ENCODE results near the gene CST9. TPM values are rescaled to one million over a fixed set of nuclear protein-coding genes. Genes with fewer than 3 reads are reported as not detected.

CST9 gene, protein sequence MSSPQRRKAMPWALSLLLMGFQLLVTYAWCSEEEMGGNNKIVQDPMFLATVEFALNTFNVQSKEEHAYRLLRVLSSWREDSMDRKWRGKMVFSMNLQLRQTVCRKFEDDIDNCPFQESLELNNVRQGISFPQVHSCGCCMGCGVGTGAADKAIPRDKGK
- not detected for polyA plus RNA-seq (ENCODE audit: insufficient read length in 4 of 4)

DNA sequence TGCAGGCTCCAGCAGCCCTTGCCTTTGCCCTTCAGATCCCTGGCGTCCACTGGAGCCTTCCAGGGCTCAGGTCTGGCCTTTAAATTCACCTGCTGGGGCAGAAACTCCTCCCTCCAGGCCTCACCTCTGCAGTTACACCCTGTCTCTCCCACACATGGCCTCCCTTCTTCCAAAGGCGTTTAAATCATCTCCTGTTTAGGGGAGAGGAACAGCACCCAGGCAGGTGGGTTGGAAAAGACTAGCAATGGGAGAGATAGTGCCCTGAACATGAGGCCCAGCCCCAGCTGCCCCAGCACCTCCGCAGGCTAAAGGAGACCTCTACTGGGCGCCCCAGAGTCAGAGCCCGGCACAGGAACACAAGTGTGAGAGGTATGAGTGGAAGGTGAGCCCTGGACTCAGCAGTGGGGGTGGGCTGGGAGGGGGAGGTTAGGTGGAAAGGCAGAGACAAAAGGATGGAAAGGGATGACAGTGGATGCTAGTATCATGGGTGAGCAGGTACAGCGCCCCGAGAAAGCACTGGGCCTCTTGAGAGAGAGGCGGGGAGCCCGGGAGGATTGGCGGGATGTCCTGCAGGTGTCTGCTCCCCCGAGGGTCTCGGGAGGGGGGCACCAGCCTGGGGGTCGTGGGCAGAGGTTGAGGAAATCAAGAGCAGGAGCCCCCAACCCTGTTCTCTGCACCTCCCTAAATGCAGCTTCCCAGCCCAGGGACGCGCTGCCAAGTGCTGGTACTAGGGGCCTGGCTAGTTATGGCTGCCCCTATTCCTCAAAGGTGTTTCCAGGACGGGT lies at the start of gene CST9:
Gene CST9 (minus strand): TSS at position 51 of the 785 bp plus-strand sequence. CDS start 53 bp downstream, outside the sequence.
- no peak for DNase-seq (ENCODE audit: low read depth in 4 of 4, low spot score in 3 of 4)

- no peak for DNase-seq (ENCODE audit: low read depth in 4 of 4, low spot score in 3 of 4)
These were observed 49.0 kb upstream of the CST9 start for GRCh38 chr20:23654717-23655116.

GRCh38 chr20:23654000-23654399 lies 48.3 kb upstream of the CST9 start:
- no peak for DNase-seq (ENCODE audit: low read depth in 4 of 4, low spot score in 3 of 4)

DNA sequence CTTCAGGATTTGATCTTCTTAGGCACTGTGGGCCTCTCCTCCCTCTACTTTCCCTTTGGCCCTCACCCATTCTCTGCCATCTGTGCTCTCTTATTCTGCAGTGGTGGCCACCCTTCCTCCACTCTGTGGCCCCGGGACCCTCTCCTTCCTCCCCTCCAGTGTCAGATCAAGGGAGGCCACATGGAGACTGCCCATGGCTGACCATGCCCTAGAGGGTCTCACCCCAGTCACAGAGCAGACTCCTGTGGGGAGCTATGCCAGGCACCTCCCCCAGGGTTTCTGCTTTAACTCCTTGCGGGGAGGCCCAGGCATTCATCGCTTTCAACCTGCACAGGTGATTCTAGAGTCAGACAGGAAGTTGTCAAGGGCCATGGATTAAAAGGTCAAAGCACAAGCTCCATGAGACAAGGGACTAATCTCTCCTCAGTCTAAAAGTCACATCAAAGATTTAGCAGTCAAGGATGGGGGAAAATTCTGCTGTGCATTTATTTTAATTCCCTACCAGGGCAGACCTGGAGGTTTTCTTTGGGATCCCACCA lies 47.8 kb upstream of the CST9 start:
- no peak for DNase-seq (ENCODE audit: low read depth in 4 of 4, low spot score in 3 of 4)

DNA sequence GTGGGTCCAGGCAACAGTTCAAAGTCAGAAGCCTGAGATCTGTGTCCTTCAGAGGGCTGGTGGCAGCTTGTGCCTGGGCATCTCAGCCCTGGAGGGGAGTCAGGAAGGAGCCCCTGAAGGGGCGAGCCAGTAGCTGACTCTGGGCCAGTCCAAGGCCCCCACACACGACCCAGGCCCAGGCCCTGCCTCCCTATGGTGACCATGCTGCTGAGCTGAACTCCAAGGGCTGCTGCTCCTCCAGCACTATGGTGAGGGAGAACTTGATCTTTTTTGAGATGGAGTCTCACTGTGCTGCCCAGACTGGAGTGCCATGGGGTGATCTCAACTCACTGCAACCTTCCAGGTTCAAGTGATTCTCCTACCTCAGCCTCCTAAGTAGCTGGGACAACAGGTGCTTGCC lies 47.2 kb upstream of the CST9 start:
- no peak for DNase-seq (ENCODE audit: low read depth in 4 of 4, low spot score in 3 of 4)

DNA sequence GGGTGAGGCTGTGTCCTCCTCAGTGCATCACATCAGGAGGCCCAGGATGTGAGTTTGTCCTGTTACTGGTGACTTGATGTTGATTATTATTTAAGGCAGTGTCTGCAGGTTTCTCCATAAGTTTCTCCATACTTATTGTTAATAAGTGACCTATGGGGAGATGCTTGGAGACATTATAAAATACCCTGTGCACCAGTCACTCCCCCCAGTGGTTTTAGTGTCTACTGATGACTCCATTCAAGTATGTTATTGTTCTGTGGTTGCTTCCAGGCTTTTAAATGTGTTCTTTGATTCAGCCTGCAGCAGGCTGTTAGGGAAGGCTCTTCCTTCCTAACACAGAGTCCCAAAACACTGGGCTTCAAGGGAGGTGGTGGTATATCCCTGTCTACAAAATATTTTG lies 46.7 kb upstream of the CST9 start:
- no peak for DNase-seq (ENCODE audit: low read depth in 4 of 4, low spot score in 3 of 4)

GRCh38 chr20:23651117-23651516 lies 45.4 kb upstream of the CST9 start:
- DNase-seq (ENCODE audit: low read depth in 4 of 4, low spot score in 3 of 4) = no peak

DNA sequence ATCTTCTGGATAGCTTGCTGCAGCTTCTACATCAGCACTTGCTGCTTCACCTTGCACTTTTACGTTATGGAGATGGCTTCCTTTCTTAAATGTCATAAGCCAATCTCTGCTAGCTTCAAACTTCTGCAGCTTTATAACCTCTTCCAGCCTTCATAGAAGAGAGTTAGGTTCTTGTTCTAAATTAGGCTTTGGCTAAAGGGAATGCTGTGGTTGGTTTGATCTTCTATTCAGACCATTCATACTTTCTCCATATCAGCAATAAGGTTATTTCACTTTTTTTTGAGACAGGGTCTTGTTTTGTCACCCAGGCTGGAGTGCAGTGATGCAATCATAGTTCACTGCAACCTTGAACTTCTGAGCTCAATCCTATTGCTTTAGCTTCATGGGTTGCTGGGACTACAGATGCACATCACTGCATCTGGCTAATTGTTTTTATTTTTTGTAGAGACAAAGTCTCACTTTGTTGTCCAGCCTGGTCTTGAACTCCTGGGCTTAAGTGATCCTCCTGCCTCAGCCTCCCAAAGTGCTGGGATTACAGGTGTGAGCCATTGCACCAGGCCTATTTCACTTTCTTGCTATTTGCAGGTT lies 44.2 kb upstream of the CST9 start:
- DNase-seq (ENCODE audit: low read depth in 4 of 4, low spot score in 3 of 4) = no peak

- DNase-seq (ENCODE audit: low read depth in 4 of 4, low spot score in 3 of 4) = no peak
These were observed 43.5 kb upstream of the CST9 start for GRCh38 chr20:23649242-23649641.

GRCh38 chr20:23647346-23647745 lies 41.6 kb upstream of the CST9 start:
- DNase-seq (ENCODE audit: low read depth in 4 of 4, low spot score in 3 of 4) = no peak

DNA sequence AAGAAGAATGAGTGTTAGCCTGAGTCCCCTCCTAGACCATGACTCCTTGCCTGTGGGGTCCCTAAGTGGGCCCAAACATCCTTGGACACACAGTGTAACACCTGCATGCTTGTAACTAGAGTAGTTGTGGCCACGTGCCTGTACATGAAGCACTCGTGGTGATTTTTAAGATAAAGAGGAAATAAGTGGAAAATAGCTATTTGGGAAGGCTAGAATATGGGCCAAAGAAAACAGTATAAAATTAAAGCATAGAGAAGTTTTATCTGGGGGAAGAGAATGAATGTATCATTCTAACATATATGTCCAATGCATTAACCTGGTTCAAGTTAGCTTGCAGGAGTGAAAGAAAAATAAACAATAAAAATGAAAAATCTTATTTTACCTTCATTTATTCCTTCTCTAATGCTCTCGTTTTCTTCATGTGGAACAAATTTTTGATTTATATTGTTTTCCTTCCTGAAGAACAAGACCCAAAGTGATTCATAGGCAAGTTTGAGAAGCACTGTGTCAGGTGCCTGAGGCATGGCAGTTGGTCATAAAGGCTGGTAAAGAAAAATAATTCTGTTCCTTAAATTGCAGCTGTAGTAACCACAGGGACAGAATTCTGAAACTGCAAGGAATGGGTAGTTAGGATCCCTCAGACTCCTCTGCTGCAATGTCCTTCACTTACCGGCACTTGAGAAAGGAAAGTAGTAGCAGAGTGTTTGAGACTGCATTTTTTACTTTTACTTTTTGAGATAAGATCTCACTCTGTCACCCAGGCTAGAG lies 40.6 kb upstream of the CST9 start:
- no peak for DNase-seq (ENCODE audit: low read depth in 4 of 4, low spot score in 3 of 4)

DNA sequence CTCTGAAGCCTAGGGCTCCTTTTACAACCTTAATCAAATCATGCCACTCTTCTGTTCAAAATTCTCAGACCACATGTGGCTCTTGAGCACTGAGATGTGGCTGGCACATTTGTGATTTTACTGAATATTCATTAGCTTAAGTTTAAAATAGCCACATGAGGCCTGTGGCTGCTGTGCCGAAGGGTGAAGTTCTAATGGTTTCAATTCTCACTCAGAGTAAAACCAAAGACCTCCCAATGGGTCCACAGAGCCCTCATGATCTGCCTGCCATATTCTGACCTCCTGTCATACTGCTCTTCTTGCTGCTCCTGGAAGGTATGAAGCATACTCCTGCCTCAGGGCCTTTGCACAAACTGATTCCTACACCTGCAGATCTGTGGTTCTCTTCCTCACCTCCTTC lies 39.9 kb upstream of the CST9 start:
- DNase-seq (ENCODE audit: low read depth in 4 of 4, low spot score in 3 of 4) = no peak

DNA sequence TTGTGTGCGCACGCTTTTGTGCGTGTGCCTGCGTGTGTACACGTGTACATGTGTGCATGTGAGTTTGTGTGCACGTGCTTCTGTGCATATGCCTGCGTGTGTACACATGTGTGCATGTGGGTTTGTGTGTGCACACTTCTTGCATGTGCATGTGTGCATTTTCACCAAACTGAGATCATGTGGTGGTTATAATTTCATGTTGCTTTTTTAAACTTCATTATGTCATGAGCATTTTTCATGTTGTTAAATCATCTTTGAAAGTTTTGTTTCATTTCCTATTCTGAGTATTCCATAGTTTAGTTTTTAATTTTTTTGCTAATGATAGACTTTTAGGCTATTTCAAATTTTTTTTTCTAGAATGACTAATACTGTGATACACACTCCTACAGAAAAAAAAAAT lies 38.4 kb upstream of the CST9 start:
- no peak for DNase-seq (ENCODE audit: low read depth in 4 of 4, low spot score in 3 of 4)

DNA sequence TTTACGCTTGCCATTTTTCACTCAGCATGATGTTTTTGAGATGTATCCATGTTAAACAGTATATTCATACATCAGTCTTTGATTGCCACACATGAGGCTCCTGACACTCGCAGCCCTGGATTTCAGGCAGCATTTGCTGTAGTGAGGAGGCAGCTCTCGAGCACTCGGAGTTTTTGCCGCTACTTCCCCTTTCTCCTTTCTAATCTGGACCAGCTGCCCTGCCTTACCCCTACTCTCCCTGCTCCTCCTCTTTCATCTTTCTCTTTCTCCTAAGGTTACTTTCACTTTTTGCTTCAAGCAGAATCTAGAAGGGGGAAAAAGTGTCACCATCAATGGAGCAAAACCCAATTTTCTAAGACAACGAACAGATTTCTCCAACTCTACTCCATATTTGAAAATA lies 37.9 kb upstream of the CST9 start:
- DNase-seq (ENCODE audit: low read depth in 4 of 4, low spot score in 3 of 4) = no peak

- DNase-seq (ENCODE audit: low read depth in 4 of 4, low spot score in 3 of 4) = no peak
These were observed 36.4 kb upstream of the CST9 start for GRCh38 chr20:23641936-23642751.

- no peak for DNase-seq (ENCODE audit: low read depth in 4 of 4, low spot score in 3 of 4)
These were observed 35.3 kb upstream of the CST9 start for GRCh38 chr20:23640671-23641667.

DNA sequence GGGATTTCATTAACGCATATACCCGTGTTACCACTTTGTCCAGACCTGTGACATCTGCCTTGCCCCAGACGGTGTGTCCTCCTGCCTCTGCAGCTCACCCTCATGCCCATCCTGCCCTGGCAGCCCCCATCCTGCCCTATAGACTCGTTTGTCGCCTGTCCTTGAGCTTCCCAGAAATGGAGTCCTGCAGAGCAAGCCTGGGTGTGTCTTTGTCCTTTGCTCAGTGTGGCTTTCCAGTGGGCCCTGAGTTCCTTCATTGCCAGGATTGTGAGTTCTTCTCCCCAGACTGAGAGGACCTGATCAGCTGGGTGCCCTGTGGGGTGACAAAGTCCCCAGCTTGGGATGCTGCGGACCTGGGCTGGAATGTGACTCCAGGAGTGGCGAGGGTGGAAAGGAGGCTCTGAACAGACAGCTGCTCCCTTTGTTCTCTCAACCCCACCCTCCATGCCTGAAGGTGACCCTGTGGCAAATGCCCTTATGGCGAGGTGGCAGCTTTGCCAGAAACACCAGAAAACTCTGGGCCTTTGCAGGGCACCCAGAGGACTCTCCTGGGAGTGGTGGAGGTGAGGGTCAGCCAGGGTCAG lies 34.4 kb upstream of the CST9 start:
- no peak for DNase-seq (ENCODE audit: low read depth in 4 of 4, low spot score in 3 of 4)

DNA sequence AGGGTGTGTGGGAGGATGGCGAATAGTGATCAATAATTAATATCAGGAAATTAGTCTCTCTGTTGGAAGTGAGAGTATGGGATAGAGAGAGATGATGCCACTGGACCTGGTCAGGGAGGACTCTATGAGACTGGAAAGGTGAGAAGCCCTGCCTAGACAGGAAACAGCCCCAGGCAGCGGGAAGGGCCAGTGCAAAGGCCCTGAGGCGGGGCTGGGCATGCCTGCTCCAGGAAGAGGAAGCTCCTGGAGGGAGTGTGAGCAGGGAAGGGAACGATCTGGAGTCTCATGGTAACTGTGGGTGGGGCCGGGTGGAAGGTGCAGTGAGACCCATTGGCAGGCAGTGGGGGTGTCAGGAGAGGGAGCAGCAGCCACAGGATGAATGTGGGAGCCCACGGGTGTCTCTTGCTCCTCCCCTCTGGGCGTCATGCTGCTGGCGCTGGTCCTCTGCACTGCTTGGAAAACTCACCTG lies 33.8 kb upstream of the CST9 start:
- DNase-seq (ENCODE audit: low read depth in 4 of 4, low spot score in 3 of 4) = no peak
